AG09319 (cell line): ENCODE data around the gene FOXD4L1.
"Not testable (repeated sequence)": the region's sequence is repeated elsewhere in the genome, so short reads cannot be mapped to it uniquely, and the experiment has no call there.

Experiments
- DNase-seq: peaks from one replicate; pipeline ENCODE4 v3.0.0-alpha.2; 2010; ENCODE audit warnings: low read depth; ENCODE audit errors: extremely low read depth

Gene FOXD4L1

GRCh38 chr2:113498365-113498764 lies at the start of gene FOXD4L1:
FOXD4L1 (plus strand) TSS chr2:113498665; CDS start chr2:113499257, 592 bp downstream.
- DNase-seq: not testable (repeated sequence)

DNA sequence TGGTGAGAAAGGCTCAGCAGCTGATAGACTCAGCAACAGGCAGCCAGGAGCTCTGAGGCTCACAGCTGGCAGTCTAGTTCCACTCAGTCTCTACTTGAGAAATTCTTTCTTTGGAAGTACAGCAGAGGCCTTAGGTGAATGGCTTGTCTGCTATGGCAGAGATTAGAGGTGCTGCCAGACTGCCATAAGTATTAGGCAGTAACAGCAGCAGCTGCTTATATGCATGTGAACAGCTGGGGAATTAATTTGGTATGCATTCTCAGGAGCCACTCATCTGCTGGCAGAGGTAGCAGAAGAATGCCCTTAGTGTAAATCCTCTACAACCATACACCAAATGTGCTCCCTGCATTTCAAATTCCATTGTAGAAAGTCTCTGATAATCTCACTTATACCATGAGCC lies 32.7 kb upstream of the FOXD4L1 start:
- DNase-seq: not testable (repeated sequence)

DNA sequence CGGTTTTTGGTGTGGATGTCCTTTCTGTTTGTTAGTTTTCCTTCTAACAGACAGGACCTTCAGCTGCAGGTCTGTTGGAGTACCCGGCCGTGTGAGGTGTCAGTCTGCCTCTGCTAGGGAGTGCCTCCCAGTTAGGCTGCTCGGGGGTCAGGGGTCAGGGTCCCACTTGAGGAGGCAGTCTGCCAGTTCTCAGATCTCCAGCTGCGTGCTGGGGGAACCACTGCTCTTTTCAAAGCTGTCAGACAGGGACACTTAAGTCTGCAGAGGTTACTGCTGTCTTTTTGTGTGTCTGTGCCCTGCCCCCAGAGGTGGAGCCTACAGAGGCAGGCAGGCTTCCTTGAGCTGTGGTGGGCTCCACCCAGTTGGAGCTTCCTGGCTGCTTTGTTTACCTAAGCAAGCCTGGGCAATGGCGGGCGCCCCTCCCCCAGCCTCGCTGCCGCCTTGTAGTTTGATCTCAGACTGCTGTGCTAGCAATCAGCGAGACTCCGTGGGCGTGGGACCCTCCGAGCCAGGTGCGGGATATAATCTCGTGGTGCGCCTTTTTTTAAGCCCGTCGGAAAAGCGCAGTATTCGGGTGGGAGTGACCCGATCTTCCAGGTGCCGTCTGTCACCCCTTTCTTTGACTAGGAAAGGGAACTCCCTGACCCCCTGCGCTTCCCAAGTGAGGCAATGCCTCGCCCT lies 21.6 kb upstream of the FOXD4L1 start:
- not testable (repeated sequence) for DNase-seq

- not testable (repeated sequence) for DNase-seq
Observed at GRCh38 chr2:113496527-113496926, 1.9 kb upstream of the FOXD4L1 start.

GRCh38 chr2:113499019-113499885 lies 787 bp downstream of the FOXD4L1 start:
- not testable (repeated sequence) for DNase-seq

GRCh38 chr2:113499886-113500722 lies 1.6 kb downstream of the FOXD4L1 start:
- DNase-seq: not testable (repeated sequence)

- DNase-seq: not testable (repeated sequence)
Observed at GRCh38 chr2:113500723-113501038, 2.2 kb downstream of the FOXD4L1 start.

GRCh38 chr2:113502216-113503093 lies 4.0 kb downstream of the FOXD4L1 start:
- DNase-seq: not testable (repeated sequence)

GRCh38 chr2:113503094-113504042 lies 4.9 kb downstream of the FOXD4L1 start:
- not testable (repeated sequence) for DNase-seq

DNA sequence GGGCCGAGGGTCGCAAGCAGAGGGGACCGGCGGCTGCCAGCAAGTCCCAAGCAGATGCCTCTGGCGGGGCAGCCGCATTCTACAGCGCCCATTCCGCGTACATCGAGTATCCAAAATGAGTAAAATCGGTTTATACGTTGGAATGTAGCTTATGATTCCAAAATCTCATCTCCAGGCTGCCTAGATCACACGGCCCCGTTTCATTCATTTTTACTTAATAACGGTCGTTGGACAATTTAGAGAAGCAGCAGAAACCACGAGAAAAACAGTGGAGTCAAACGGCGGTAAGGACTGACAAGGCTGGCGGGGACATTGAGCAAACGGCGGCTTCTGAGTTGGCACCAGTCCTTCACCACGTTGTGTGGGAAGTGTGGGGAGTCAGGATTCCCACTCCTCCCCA lies 5.6 kb downstream of the FOXD4L1 start:
- DNase-seq: not testable (repeated sequence)

DNA sequence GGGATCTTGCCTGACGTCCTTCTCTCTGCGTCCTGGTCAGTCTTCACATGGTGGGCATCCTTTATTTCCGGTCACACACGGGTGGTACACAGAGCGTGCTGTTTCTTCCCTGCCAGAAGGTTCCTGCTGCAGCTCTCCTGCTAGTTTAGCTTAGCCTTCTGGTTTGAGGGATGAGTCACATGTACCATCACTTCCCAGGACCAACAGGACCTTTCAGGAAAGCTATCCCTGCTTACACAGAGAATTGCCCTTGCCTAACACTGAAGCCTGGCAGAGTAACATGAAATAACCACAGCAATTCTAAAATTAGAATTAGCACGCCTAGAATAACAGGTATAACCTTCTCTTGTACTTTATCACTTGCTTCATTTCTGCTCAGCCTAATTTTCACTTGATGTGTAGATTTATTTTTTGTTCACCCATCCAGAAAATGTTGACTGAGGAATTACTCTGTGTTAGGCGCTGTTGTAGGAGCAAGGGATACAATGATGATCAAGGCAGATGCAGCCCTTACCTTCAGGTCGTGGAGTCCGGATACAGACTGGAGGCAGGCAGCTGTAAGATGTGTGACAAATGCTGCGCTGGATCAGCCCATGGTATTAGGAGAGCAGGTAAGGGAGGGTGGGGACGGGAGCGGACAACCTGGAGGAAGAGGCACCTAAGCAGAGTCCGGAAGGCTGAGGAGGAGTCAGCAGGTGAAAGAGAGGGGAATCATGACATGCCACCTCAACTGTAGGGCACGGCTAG lies 9.1 kb downstream of the FOXD4L1 start:
- DNase-seq: not testable (repeated sequence)

DNA sequence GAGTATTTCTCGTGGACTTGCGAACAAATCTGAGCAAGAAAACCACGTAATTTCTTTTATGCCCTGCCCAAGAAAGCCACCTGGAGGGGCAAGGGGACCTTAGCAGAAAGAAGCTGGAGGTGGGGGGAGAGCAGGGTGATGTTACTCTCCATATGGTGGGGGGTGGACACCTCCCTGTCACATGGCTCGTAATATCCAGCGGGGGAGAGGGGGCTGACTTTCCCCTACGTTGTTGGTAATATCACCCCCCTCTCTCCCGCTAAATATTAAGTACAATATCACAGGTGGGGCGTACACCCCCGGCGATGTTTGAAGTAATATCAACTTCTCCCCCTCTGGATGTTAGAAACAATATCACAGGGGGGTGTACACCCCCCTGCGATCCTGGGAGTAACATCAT lies 9.7 kb downstream of the FOXD4L1 start:
- DNase-seq: not testable (repeated sequence)

- DNase-seq: not testable (repeated sequence)
Observed at GRCh38 chr2:113510913-113511312, 12.4 kb downstream of the FOXD4L1 start.

GRCh38 chr2:113511859-113512258 lies 13.4 kb downstream of the FOXD4L1 start:
- DNase-seq: not testable (repeated sequence)

DNA sequence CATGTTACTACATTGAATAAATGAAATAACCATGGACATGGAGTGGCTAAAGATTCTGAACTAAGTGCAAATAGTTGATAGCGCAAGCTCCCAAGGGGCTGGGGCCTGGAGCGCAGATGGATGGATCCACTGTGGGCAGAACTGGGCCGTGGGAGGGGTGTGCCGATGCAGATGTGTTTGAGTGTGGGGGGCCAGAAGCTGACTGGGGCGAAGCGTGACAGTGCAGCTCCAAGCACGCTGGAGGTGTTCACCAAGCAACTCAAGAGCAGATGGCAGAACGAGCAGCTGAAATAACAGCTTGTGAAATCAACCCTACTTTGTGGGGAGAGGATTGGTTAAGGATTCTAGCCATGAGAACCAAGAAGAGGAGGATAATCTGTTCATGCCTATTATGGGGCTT lies 17.0 kb downstream of the FOXD4L1 start:
- DNase-seq: not testable (repeated sequence)

- DNase-seq: not testable (repeated sequence)
Observed at GRCh38 chr2:113515995-113516394, 17.5 kb downstream of the FOXD4L1 start.

DNA sequence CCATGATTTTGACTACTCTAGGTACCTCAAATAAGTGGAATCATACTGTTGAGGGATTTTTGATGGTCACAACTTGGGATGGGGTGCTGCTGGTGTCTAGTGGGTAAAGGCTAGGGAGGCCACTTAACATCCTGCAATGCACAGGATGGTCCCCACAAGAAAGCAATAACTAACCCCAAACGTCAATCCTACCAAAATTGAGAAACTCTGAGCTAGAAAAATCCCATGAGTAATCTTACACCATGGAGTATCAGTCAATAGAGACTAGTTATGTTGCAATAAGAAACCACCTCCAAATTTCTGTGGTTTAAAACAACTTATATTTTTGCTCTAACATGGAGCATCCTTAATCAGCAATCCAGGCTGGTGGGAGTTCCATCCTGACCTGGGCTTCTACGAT lies 18.6 kb downstream of the FOXD4L1 start:
- not testable (repeated sequence) for DNase-seq

DNA sequence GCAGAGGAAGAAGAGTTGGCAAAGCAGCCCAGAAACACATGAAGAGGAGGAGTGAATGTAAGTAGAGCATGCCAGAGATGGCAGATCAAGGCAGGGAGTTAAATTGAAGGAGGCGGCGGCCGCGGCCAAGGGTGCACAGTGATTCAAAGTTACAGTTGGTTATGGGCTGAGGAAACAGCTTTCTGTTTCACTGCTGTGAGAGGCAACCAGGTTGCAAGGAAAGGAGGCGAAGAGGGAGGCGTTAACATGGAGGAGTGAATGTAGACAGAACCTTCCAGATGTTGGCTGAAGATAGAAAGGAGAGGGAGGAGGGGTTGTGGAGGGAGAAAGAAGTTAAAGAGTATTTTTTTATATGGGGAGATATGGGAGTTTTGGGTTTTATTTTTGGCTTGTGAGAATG lies 22.4 kb downstream of the FOXD4L1 start:
- DNase-seq: not testable (repeated sequence)
